ENCODE data around the gene PADI2. TPM values are rescaled to one million over a fixed set of nuclear protein-coding genes. Genes with fewer than 3 reads are reported as not detected.

The PADI2 gene
- total RNA-seq, 1 donor from 2014 or later = 0.28 TPM

- Mint-ChIP-seq H3K27ac (ENCODE audit: unreplicated experiment) (no peak overlapping the region), H3K4me1 (ENCODE audit: unreplicated experiment) (peaks cover 6% of the 10 kb centered on the region), H3K4me3 (ENCODE audit: unreplicated experiment) (no peak overlapping the region), H3K9me3 (ENCODE audit: unreplicated experiment) (no peaks in the 10 kb centered on the region), H3K27me3 (ENCODE audit: unreplicated experiment) (peaks cover 19% of the 10 kb centered on the region), H3K36me3 (ENCODE audit: low read depth, unreplicated experiment) (no peaks in the 10 kb centered on the region)
- no peak for TF ChIP-seq CTCF (IDR thresholded peaks at IDR 0.05; ENCODE audit: unreplicated experiment)
- DNase-seq (ENCODE audit: low spot score) = no peak
These were observed 1.6 kb downstream of the PADI2 start for GRCh38 chr1:17117451-17118265.

- H3K27ac Mint-ChIP-seq (ENCODE audit: unreplicated experiment) = no peak overlapping the region
- H3K4me1 Mint-ChIP-seq (ENCODE audit: unreplicated experiment) = peaks cover 6% of the 10 kb centered on the region
- DNase-seq (ENCODE audit: low spot score) = no peak
- peaks cover 20% of the 10 kb centered on the region for H3K27me3 Mint-ChIP-seq (ENCODE audit: unreplicated experiment)
- H3K36me3 Mint-ChIP-seq (ENCODE audit: low read depth, unreplicated experiment) = no peaks in the 10 kb centered on the region
- H3K9me3 Mint-ChIP-seq (ENCODE audit: unreplicated experiment) = no peaks in the 10 kb centered on the region
- H3K4me3 Mint-ChIP-seq (ENCODE audit: unreplicated experiment) = no peak overlapping the region
- TF ChIP-seq CTCF (IDR thresholded peaks at IDR 0.05; ENCODE audit: unreplicated experiment) = no peak
These were observed 2.6 kb downstream of the PADI2 start for GRCh38 chr1:17116643-17117042.

- Mint-ChIP-seq H3K9me3 (ENCODE audit: unreplicated experiment) (no peaks in the 10 kb centered on the region), H3K4me3 (ENCODE audit: unreplicated experiment) (no peak overlapping the region), H3K27ac (ENCODE audit: unreplicated experiment) (no peak overlapping the region), H3K36me3 (ENCODE audit: low read depth, unreplicated experiment) (no peaks in the 10 kb centered on the region), H3K27me3 (ENCODE audit: unreplicated experiment) (peaks cover 16% of the 10 kb centered on the region), H3K4me1 (ENCODE audit: unreplicated experiment) (peaks cover 5% of the 10 kb centered on the region)
- TF ChIP-seq CTCF (IDR thresholded peaks at IDR 0.05; ENCODE audit: unreplicated experiment) = no peak
- DNase-seq (ENCODE audit: low spot score) = no peak
These were observed 5.3 kb downstream of the PADI2 start for GRCh38 chr1:17113963-17114362.

GRCh38 chr1:17112496-17113236 is 6.6 kb downstream of the PADI2 start:
- Mint-ChIP-seq H3K27me3 (ENCODE audit: unreplicated experiment) (peaks cover 12% of the 10 kb centered on the region), H3K4me1 (ENCODE audit: unreplicated experiment) (no peaks in the 10 kb centered on the region), H3K36me3 (ENCODE audit: low read depth, unreplicated experiment) (no peaks in the 10 kb centered on the region), H3K27ac (ENCODE audit: unreplicated experiment) (no peak overlapping the region), H3K4me3 (ENCODE audit: unreplicated experiment) (no peak overlapping the region), H3K9me3 (ENCODE audit: unreplicated experiment) (no peaks in the 10 kb centered on the region)
- no peak for DNase-seq (ENCODE audit: low spot score)
- TF ChIP-seq CTCF (IDR thresholded peaks at IDR 0.05; ENCODE audit: unreplicated experiment) = no peak

GRCh38 chr1:17112076-17112475 is 7.2 kb downstream of the PADI2 start:
- Mint-ChIP-seq H3K27ac (ENCODE audit: unreplicated experiment) (no peak overlapping the region), H3K9me3 (ENCODE audit: unreplicated experiment) (no peaks in the 10 kb centered on the region), H3K4me3 (ENCODE audit: unreplicated experiment) (no peak overlapping the region), H3K27me3 (ENCODE audit: unreplicated experiment) (peaks cover 7% of the 10 kb centered on the region), H3K4me1 (ENCODE audit: unreplicated experiment) (no peaks in the 10 kb centered on the region), H3K36me3 (ENCODE audit: low read depth, unreplicated experiment) (no peaks in the 10 kb centered on the region)
- TF ChIP-seq CTCF (IDR thresholded peaks at IDR 0.05; ENCODE audit: unreplicated experiment) = no peak
- DNase-seq (ENCODE audit: low spot score) = no peak
